GM21576 (cell line): ENCODE data around the gene NDST4.

Experiments used
- ATAC-seq: cut with Tn5 transposase; IDR thresholded peaks from one replicate; pipeline ENCODE4 v1.9.1; 2021; ENCODE audit warnings: mild to moderate bottlenecking, moderate library complexity; ENCODE audit not compliant: unreplicated experiment

NDST4 gene

GRCh38 chr4:115113506-115114106, at the start of gene NDST4:
Gene NDST4 (minus strand): TSS chr4:115113620. CDS start chr4:115077036, 36,584 bp downstream.
- no peak for ATAC-seq

GRCh38 chr4:115159141-115159540, 45.7 kb upstream of the NDST4 start:
- ATAC-seq = no peak

- ATAC-seq = no peak
Observed at GRCh38 chr4:115158296-115158695, 44.9 kb upstream of the NDST4 start.

- ATAC-seq = no peak
Observed at GRCh38 chr4:115154826-115155225, 41.4 kb upstream of the NDST4 start.

DNA sequence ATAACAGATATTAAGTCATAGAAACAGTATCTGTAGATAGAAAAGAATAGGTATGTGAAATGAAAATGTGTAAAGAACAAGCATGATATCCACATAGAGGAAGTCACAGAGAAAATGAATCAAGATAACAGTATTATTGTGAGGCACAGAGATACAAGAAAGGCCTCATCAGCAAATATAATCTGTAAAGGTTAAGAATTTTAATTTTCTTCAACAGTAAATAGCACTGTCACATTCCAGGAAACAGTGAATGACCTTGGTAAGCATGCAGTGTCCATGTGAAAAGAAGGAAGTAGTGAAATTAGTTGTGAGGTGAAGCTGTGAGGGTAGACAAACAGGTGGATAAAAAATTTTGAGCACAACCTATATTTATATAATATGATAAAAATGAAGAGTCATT, 39.5 kb upstream of the NDST4 start:
- no peak for ATAC-seq

DNA sequence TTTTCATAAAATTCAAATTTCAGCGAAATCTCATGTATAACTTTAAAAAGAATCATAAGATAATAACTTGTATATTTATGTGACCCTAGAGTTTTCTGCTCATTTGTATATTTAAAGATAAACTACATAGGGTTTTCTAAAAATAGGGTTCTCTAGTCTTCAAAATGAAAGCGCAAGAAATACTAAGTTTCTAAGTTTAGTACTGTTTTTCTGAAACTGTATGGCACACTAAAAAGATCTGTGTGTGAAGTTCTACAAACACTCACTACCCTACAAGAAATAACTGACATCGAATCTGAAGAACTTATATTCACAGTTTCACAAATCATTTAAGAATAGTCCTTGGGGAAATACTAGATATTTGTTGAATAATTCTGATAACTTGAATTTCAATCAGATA, 38.7 kb upstream of the NDST4 start:
- peak; percentile 77 for ATAC-seq

DNA sequence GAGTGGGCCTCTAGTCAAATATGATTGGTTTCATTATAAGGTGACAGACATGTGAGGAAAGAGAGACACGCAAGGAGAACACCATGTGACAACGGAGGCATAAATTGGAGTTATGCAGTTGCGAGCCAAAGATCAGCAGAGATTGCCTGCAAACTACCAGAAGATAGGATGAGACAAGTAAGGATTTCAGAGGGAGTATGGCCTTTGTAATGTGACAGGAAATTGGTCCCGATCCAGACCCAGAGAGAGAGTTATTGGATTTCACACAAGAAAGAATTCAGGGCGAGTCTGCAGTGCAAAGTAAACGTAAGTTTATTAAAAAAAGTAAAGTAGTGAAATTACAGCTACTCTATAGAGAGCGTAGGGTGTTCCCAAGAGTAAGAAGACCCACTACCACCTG, 35.7 kb upstream of the NDST4 start:
- no peak for ATAC-seq

DNA sequence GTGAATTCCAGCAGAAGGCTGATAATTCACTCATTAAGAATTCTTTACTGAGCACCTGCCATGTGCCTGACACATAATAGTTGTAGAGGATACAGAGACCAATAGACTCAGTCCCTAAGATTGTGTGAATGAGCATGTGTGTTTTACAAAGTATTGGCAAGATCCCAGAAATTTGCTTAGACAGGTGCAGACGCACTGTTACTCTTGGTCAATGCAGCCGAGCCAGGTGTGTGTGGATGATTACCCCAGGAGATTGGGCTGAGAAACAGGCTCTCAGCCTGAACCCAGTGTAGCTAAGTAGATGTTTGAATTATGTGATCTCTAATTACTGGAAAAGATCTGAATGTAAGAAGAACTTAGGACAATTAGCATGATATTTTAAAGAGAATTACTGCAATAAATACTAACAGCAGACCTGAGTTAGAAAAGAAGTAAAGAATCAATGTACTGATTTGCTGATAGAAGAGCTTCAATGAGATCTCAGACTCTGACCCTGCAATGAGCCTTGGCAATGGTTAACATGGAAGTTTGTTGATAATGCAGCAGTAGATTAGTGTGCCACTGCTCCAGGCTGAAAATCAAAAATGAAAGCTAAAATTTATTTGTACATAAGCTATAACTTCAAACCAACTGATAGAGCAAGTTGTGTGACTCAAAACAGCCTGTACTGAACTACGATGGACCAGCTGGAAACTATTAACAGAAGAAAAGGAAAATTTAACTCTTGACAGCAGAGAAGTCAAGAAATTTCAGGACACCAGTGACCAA, 32.2 kb upstream of the NDST4 start:
- no peak for ATAC-seq

- ATAC-seq = no peak
Observed at GRCh38 chr4:115128037-115128436, 14.6 kb upstream of the NDST4 start.

DNA sequence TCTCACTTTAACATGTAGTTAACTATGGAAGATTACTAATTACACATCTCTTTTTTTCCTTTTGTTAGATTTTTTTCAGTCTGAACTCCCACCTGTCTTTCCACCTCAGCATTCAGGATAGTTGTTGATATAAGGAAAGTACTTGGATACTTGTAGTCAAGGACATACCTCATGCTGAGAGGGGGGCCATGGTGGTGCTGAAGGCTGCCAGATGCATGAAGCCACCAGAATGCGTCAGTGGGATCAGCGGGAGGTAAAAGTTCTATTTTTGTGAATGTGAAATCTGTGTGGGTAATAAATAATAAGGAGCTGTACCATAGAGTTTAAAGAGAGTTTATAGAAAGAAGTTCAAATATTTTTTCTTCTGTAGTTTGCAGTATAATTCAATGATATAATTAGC, 13.1 kb upstream of the NDST4 start:
- no peak for ATAC-seq

- ATAC-seq = no peak
Observed at GRCh38 chr4:115121351-115122043, 8.1 kb upstream of the NDST4 start.

- ATAC-seq = no peak
Observed at GRCh38 chr4:115119804-115120352, 6.5 kb upstream of the NDST4 start.

GRCh38 chr4:115117651-115118050, 4.2 kb upstream of the NDST4 start:
- no peak for ATAC-seq

GRCh38 chr4:115110191-115111181, 2.9 kb downstream of the NDST4 start:
- ATAC-seq = no peak

DNA sequence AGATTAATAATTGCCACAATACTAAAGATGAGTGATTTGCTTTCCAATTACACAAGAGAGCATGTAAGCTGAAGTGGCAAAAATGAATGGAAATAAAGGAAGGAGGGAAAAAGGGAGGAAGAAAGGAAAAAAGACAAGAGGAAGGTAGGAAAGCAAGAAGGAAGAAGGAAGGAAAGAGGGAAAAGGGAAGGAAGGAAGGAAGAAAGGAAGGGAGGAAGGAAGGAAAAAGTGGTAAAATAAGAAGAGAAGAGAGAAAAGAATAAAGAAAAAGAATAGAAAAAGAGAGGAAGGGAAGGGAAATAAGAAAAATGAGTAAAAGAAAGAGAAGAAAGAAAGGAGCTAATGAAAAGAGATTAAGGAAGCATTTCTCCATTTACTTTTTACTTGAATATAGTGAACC, 4.6 kb downstream of the NDST4 start:
- no peak for ATAC-seq

DNA sequence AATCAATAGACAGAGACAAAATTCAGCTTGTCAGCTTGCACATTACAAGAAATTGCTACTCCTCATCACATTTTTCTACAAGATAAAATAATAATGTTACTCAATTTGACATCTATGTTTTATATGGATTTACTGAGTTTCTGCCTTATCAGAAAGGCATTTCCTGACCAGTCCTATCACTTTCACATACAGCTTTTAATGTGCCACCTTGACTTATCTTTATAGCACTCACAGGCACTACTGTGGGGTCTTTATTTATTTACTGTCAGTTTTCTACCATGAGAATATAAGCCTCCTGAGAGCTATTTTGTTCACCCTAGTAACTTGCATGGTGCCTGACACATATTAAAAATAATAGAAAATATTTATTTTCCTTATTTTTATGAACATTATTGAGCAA, 6.0 kb downstream of the NDST4 start:
- no peak for ATAC-seq

DNA sequence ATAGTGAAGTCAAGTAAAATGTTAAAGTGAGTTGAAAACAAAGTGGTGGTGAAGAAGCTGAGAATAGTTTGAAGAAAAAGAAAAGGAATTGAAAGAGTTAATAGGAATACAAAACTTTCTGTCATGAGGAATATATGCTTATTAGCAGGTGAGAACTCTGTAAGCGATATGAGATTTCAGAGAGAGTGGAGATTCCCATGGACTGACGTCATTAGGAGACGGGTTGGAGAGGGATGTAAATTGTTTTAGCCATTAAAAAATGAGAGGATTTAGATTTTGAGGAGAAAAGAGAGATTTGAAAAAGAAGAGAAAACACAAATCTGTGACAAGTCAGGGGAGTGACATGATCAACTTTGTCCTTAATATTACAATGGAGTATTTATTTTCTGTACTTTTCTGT, 11.7 kb downstream of the NDST4 start:
- no peak for ATAC-seq

DNA sequence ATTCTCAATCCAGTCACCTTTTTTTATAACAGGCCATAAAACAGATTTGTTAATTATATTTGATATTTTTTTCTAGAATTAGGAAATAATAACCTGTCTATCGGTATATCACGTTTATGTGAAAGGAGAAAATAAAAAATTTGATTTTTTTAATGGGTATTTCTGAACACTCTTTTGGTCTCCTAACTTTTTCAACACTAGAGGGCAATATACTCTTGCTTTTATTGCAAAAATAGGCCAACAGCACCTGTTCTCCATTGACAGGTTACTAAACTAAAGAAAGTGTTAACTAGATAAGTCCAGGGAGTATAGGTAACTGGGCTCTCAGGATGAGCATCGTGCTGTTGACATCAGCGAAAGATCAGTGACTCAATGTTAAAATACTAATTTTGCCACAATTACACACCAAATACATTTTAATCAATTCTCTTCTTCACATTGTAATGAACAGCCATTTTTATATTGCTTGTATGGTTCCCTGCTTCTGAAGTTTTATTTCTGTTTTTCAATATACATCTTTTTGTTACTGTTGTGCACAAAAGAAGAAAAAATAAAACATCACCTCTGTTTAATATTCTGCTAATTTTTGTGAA, 22.8 kb downstream of the NDST4 start:
- peak; percentile 70 for ATAC-seq

DNA sequence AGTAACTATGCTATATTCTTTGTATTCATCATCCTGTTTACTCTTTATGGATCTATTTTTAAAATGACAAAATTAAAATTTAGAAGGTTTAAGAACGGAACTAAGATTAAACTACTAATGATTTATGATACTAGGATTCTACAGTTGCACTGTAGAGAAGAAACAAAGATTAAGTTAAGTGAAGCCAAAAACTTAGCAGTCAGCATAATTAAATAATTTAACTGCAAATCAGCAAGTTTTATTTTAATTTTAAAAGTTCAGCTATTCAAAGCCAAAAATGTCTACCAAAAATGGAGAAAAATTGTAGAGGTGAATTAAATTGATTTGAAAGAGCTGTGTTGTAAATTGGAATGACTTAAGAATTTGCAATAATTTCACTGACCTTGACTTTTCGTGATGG, 30.8 kb downstream of the NDST4 start:
- ATAC-seq = no peak

DNA sequence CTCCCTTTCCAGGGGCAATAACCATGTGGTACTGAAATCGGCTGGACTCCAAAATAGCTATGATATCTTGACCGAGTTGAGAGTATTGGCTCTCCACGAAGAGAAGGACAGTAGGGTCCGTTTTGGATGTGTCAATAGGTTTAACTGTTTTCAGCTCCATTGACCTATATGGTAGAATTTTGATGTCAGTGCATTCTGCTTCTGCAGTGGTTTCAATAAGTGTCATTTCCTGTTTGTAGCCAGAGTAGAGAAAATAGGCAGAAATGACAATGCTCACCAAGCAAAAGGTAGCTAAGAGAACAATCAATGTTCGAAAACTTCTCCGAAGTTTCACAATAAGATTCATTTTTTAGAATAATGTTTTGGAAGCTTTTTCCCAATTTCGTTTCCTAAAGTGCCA, 36.7 kb downstream of the NDST4 start:
- no peak for ATAC-seq
